Urinary bladder (tissue), 4 donors: Measurements from ENCODE around the gene VPS35. TPM values are rescaled to one million over a fixed set of nuclear protein-coding genes. Genes with fewer than 3 reads are reported as not detected.
"Not testable (repeated sequence)": the region's sequence is repeated elsewhere in the genome, so short reads cannot be mapped to it uniquely, and the experiment has no call there.

Experiments
- DNase-seq: peaks from one replicate; pipeline ENCODE4 v3.0.0-alpha.2; 2015; ENCODE audit errors: extremely low spot score
- H3K27ac ChIP-seq: one replicate; pipeline ENCODE4 v1.5.1; 2013; ENCODE audit warnings: low read depth, mild to moderate bottlenecking, moderate library complexity
- H3K36me3 ChIP-seq: one replicate; pipeline ENCODE4 v1.6.1; 2013; ENCODE audit warnings: mild to moderate bottlenecking, moderate library complexity; ENCODE audit not compliant: insufficient read depth
- H3K4me1 ChIP-seq: one replicate; pipeline ENCODE4 v1.6.1; 2013; ENCODE audit warnings: mild to moderate bottlenecking, moderate library complexity; ENCODE audit not compliant: insufficient read depth
- H3K4me3 ChIP-seq: one replicate; pipeline ENCODE4 v1.5.1; 2013; ENCODE audit warnings: low read depth, low read length
- WGBS: extraction: QIAGEN DNeasy Blood & Tissue Kit; methylation state at CpG from one replicate; pipeline ENCODE4 v1.1.7; 2013; 5-methylcytosine and 5-hydroxymethylcytosine counted together
- polyA plus RNA-seq: library from polyadenylated mRNA; stranded (reverse); fragments of 200-250 nt; gene quantifications from one replicate; pipeline ENCODE4 v1.2.3, GENCODE V29; 2013
- total RNA-seq: library from RNA; depleted of rRNA; stranded (reverse); fragments of >200 nt; gene quantifications from one replicate; pipeline ENCODE4 v1.2.3, GENCODE V29; 2014
- donor health status: healthy with polysubstance abuse.
- donor health status: healthy.

The VPS35 gene
- total and polyA plus RNA-seq, 2 donors = 44.4 to 154 TPM

GRCh38 chr16:46701615-46702014, 12.6 kb upstream of the VPS35 start:
- Histone ChIP-seq H3K4me1 (no peaks in the 10 kb centered on the region), H3K36me3 (no peaks in the 10 kb centered on the region), H3K4me3 (no peak overlapping the region), H3K27ac (no peak overlapping the region)
- DNase-seq = no peak
- 82% methylated on average over 4 of the region's 4 CpGs for WGBS

- WGBS = 97% methylated on average over 3 of the region's 3 CpGs
- DNase-seq = no peak
- Histone ChIP-seq H3K4me1 (no peaks in the 10 kb centered on the region), H3K36me3 (no peaks in the 10 kb centered on the region), H3K27ac (no peak overlapping the region), H3K4me3 (no peak overlapping the region)
Observed at GRCh38 chr16:46700048-46700447, 11.1 kb upstream of the VPS35 start.

GRCh38 chr16:46696957-46697356, 8.0 kb upstream of the VPS35 start:
- DNase-seq = no peak
- H3K4me3 ChIP-seq = no peak overlapping the region
- WGBS = 78% methylated on average over 3 of the region's 3 CpGs
- no peaks in the 10 kb centered on the region for H3K4me1 ChIP-seq
- no peak overlapping the region for H3K27ac ChIP-seq
- no peaks in the 10 kb centered on the region for H3K36me3 ChIP-seq

GRCh38 chr16:46695937-46696336, 7.0 kb upstream of the VPS35 start:
- no peak overlapping the region for H3K4me3 ChIP-seq
- 94% methylated on average over 5 of the region's 5 CpGs for WGBS

GRCh38 chr16:46693598-46693997, 4.6 kb upstream of the VPS35 start:
- Histone ChIP-seq H3K36me3 (no peaks in the 10 kb centered on the region), H3K27ac (no peak overlapping the region), H3K4me3 (no peak overlapping the region), H3K4me1 (no peaks in the 10 kb centered on the region)
- WGBS = 91% methylated on average over 2 of the region's 2 CpGs
- DNase-seq = no peak

More at GRCh38 chr16:46695937-46696336, 7.0 kb upstream of the VPS35 start:
- no peak for DNase-seq
- Histone ChIP-seq H3K36me3 (no peaks in the 10 kb centered on the region), H3K27ac (no peak overlapping the region), H3K4me1 (no peaks in the 10 kb centered on the region)

GRCh38 chr16:46691726-46692125, 2.7 kb upstream of the VPS35 start:
- DNase-seq = no peak
- no peak overlapping the region for H3K4me3 ChIP-seq
- peaks cover 2% of the 10 kb centered on the region for H3K4me1 ChIP-seq
- H3K36me3 ChIP-seq = no peaks in the 10 kb centered on the region
- H3K27ac ChIP-seq = no peak overlapping the region
- WGBS = 72% methylated on average over 4 of the region's 4 CpGs

GRCh38 chr16:46690281-46691178, 1.6 kb upstream of the VPS35 start:
- WGBS = 10% methylated on average over 21 of the region's 21 CpGs
- Histone ChIP-seq H3K4me1 (peaks cover 3% of the 10 kb centered on the region), H3K27ac (no peak overlapping the region), H3K4me3 (no peak overlapping the region), H3K36me3 (no peaks in the 10 kb centered on the region)
- no peak for DNase-seq

GRCh38 chr16:46689365-46690280, 645 bp upstream of the VPS35 start, which contains the start of gene ORC6:
Gene ORC6 (plus strand): TSS chr16:46689659. CDS start chr16:46689706, 47 bp downstream.
- WGBS = under 1% methylated on average over 79 of the region's 79 CpGs
- peaks cover 3% of the 10 kb centered on the region for H3K4me1 ChIP-seq

GRCh38 chr16:46688101-46688653, 801 bp downstream of the VPS35 start:
- Histone ChIP-seq H3K4me3 (peak overlapping the region; percentile 82), H3K4me1 (peaks cover 3% of the 10 kb centered on the region), H3K27ac (peak overlapping the region; percentile 91), H3K36me3 (no peaks in the 10 kb centered on the region)
- DNase-seq = peak; percentile 41
- WGBS = 3% methylated on average over 14 of the region's 14 CpGs

More at GRCh38 chr16:46689365-46690280, 645 bp upstream of the VPS35 start, which contains the start of gene ORC6:
- DNase-seq = peak; percentile 94
- Histone ChIP-seq H3K36me3 (no peaks in the 10 kb centered on the region), H3K27ac (peak within 1 kb of the TSS; percentile 97), H3K4me3 (peak within 1 kb of the TSS; percentile 82)

GRCh38 chr16:46687486-46687885, 1.5 kb downstream of the VPS35 start:
- H3K4me1 ChIP-seq = peaks cover 3% of the 10 kb centered on the region
- 63% methylated on average over 9 of the region's 9 CpGs for WGBS
- H3K4me3 ChIP-seq = peak overlapping the region; percentile 82
- H3K27ac ChIP-seq = no peak overlapping the region
- DNase-seq = no peak
- no peaks in the 10 kb centered on the region for H3K36me3 ChIP-seq

GRCh38 chr16:46686815-46687473, 2.0 kb downstream of the VPS35 start:
- Histone ChIP-seq H3K36me3 (no peaks in the 10 kb centered on the region), H3K4me1 (peaks cover 3% of the 10 kb centered on the region), H3K27ac (no peak overlapping the region), H3K4me3 (no peak overlapping the region)
- DNase-seq = no peak
- 53% methylated on average over 5 of the region's 5 CpGs for WGBS

GRCh38 chr16:46681867-46682266, 7.1 kb downstream of the VPS35 start:
- not testable (repeated sequence) for H3K27ac ChIP-seq, DNase-seq, H3K36me3 ChIP-seq, H3K4me1 ChIP-seq, H3K4me3 ChIP-seq
- WGBS = 74% methylated on average over 2 of the region's 2 CpGs

GRCh38 chr16:46677943-46678342, 11.0 kb downstream of the VPS35 start:
- not testable (repeated sequence) for H3K36me3 ChIP-seq, H3K27ac ChIP-seq, H3K4me3 ChIP-seq, H3K4me1 ChIP-seq, DNase-seq
- 96% methylated on average over 1 of the region's 1 CpG for WGBS
